IPS DF 6.9 (cell line): Measurements from ENCODE around the gene PHETA2.
A peak's percentile ranks its signal among the peaks of the same experiment; 100 is the strongest.

Experiments
- DNase-seq: peaks from one replicate; pipeline ENCODE4 v3.0.0-alpha.2; 2013; ENCODE audit warnings: low read depth, low spot score
- H3K27ac ChIP-seq: one replicate; pipeline ENCODE4 v1.5.1; 2013; ENCODE audit warnings: low read length, control low read depth
- H3K27me3 ChIP-seq: 2 replicates; pipeline ENCODE4 v1.6.1; 2013; ENCODE audit warnings: mild to moderate bottlenecking, low read length; ENCODE audit not compliant: control insufficient read depth, insufficient read depth
- H3K36me3 ChIP-seq: 2 replicates; pipeline ENCODE4 v1.6.1; 2013; ENCODE audit warnings: low read length; ENCODE audit not compliant: control insufficient read depth, insufficient read depth
- H3K4me1 ChIP-seq: 2 replicates; pipeline ENCODE4 v1.6.1; 2013; ENCODE audit warnings: low read length; ENCODE audit not compliant: control insufficient read depth, insufficient read depth
- H3K4me3 ChIP-seq: 2 replicates; pipeline ENCODE4 v1.5.1; 2013; ENCODE audit warnings: mild to moderate bottlenecking, low read length
- H3K9me3 ChIP-seq: 2 replicates; pipeline ENCODE4 v1.6.1; 2013; ENCODE audit warnings: low read length, inconsistent platforms; ENCODE audit not compliant: control insufficient read depth, insufficient read depth
- WGBS: extraction: QIAGEN DNeasy Blood & Tissue Kit; methylation state at CpG from one replicate; pipeline ENCODE4 v1.1.7; 2013; ENCODE audit warnings: mixed read lengths, missing lambda C conversion rate; ENCODE audit not compliant: insufficient read length, insufficient coverage; 5-methylcytosine and 5-hydroxymethylcytosine counted together

PHETA2 gene

GRCh38 chr22:42074132-42074811 lies at the start of gene PHETA2:
Gene PHETA2, plus strand, starts transcription at chr22:42074248. Its CDS starts 3,046 bp downstream, at chr22:42077294.
- H3K9me3 ChIP-seq: no peaks in the 10 kb centered on the region
- no peak within 1 kb of the TSS for H3K27ac ChIP-seq
- H3K4me3 ChIP-seq: peak within 1 kb of the TSS; percentile 34; the same call in 1 of the 2 replicates

GRCh38 chr22:42025421-42025820 lies 48.6 kb upstream of the PHETA2 start:
- no peaks in the 10 kb centered on the region for H3K9me3 ChIP-seq
- no peaks in the 10 kb centered on the region for H3K4me1 ChIP-seq
- no peaks in the 10 kb centered on the region for H3K36me3 ChIP-seq
- no CpG with 5 or more reads among the region's 1 CpG for WGBS
- H3K27me3 ChIP-seq: no peaks in the 10 kb centered on the region
- no peak overlapping the region for H3K27ac ChIP-seq
- DNase-seq: no peak
- H3K4me3 ChIP-seq: no peak overlapping the region

More at GRCh38 chr22:42074132-42074811, at the start of gene PHETA2:
- no CpG with 5 or more reads among the region's 55 CpGs for WGBS
- DNase-seq: no peak
- Histone ChIP-seq H3K36me3 (no peaks in the 10 kb centered on the region), H3K27me3 (no peaks in the 10 kb centered on the region), H3K4me1 (peaks cover 5% of the 10 kb centered on the region; the same call in 1 of the 2 replicates)

- WGBS: no CpG with 5 or more reads among the region's 10 CpGs
- DNase-seq: no peak
- H3K27me3 ChIP-seq: no peaks in the 10 kb centered on the region
- H3K36me3 ChIP-seq: no peaks in the 10 kb centered on the region
- H3K27ac ChIP-seq: no peak overlapping the region
- H3K4me3 ChIP-seq: no peak overlapping the region
- H3K9me3 ChIP-seq: no peaks in the 10 kb centered on the region
- no peaks in the 10 kb centered on the region for H3K4me1 ChIP-seq
These were observed 47.3 kb upstream of the PHETA2 start for GRCh38 chr22:42026705-42027104.

- H3K27me3 ChIP-seq: no peaks in the 10 kb centered on the region
- peaks cover 1% of the 10 kb centered on the region; the same call in 1 of the 2 replicates for H3K9me3 ChIP-seq
- no peak overlapping the region for H3K4me3 ChIP-seq
- H3K36me3 ChIP-seq: no peaks in the 10 kb centered on the region
- no CpG with 5 or more reads among the region's 5 CpGs for WGBS
- no peak overlapping the region for H3K27ac ChIP-seq
- DNase-seq: no peak
- no peaks in the 10 kb centered on the region; the same call in 1 of the 2 replicates for H3K4me1 ChIP-seq
These were observed 40.5 kb upstream of the PHETA2 start for GRCh38 chr22:42033263-42034181.

- H3K4me1 ChIP-seq: no peaks in the 10 kb centered on the region; the same call in 1 of the 2 replicates
- H3K4me3 ChIP-seq: no peak overlapping the region
- H3K27ac ChIP-seq: no peak overlapping the region
- no CpG with 5 or more reads among the region's 8 CpGs for WGBS
- H3K36me3 ChIP-seq: no peaks in the 10 kb centered on the region
- peaks cover 1% of the 10 kb centered on the region; the same call in 1 of the 2 replicates for H3K9me3 ChIP-seq
- H3K27me3 ChIP-seq: no peaks in the 10 kb centered on the region
- DNase-seq: no peak
These were observed 38.8 kb upstream of the PHETA2 start for GRCh38 chr22:42035256-42035655.

GRCh38 chr22:42039271-42039670 lies 34.8 kb upstream of the PHETA2 start:
- WGBS: no CpG with 5 or more reads among the region's 5 CpGs
- H3K27me3 ChIP-seq: no peaks in the 10 kb centered on the region
- no peak overlapping the region for H3K27ac ChIP-seq
- no peaks in the 10 kb centered on the region; the same call in 1 of the 2 replicates for H3K4me1 ChIP-seq
- H3K9me3 ChIP-seq: peaks cover 1% of the 10 kb centered on the region; the same call in 1 of the 2 replicates
- no peak for DNase-seq
- no peak overlapping the region for H3K4me3 ChIP-seq
- H3K36me3 ChIP-seq: no peaks in the 10 kb centered on the region

GRCh38 chr22:42041784-42042183 lies 32.3 kb upstream of the PHETA2 start:
- Histone ChIP-seq H3K36me3 (no peaks in the 10 kb centered on the region), H3K27me3 (no peaks in the 10 kb centered on the region), H3K4me3 (no peak overlapping the region), H3K27ac (no peak overlapping the region), H3K4me1 (no peaks in the 10 kb centered on the region), H3K9me3 (no peaks in the 10 kb centered on the region)
- DNase-seq: no peak

- Histone ChIP-seq H3K9me3 (no peaks in the 10 kb centered on the region), H3K36me3 (no peaks in the 10 kb centered on the region), H3K4me1 (no peaks in the 10 kb centered on the region), H3K4me3 (no peak overlapping the region), H3K27me3 (no peaks in the 10 kb centered on the region), H3K27ac (no peak overlapping the region)
- DNase-seq: no peak
- WGBS: no CpG with 5 or more reads among the region's 2 CpGs
These were observed 23.3 kb upstream of the PHETA2 start for GRCh38 chr22:42050641-42051180.

- WGBS: no CpG with 5 or more reads among the region's 3 CpGs
- Histone ChIP-seq H3K4me1 (no peaks in the 10 kb centered on the region), H3K36me3 (no peaks in the 10 kb centered on the region), H3K9me3 (no peaks in the 10 kb centered on the region), H3K27me3 (no peaks in the 10 kb centered on the region), H3K4me3 (no peak overlapping the region), H3K27ac (no peak overlapping the region)
- DNase-seq: no peak
These were observed 21.3 kb upstream of the PHETA2 start for GRCh38 chr22:42052765-42053164.

- Histone ChIP-seq H3K36me3 (peaks cover 12% of the 10 kb centered on the region), H3K9me3 (no peaks in the 10 kb centered on the region)
- no CpG with 5 or more reads among the region's 1 CpG for WGBS
These were observed 17.1 kb upstream of the PHETA2 start for GRCh38 chr22:42056757-42057511.

More at GRCh38 chr22:42056757-42057511, 17.1 kb upstream of the PHETA2 start:
- Histone ChIP-seq H3K4me1 (no peaks in the 10 kb centered on the region), H3K27me3 (no peaks in the 10 kb centered on the region), H3K27ac (no peak overlapping the region), H3K4me3 (no peak overlapping the region)
- DNase-seq: no peak
